ENCODE results near the gene CCDC85C. TPM values are rescaled to one million over a fixed set of nuclear protein-coding genes. Genes with fewer than 3 reads are reported as not detected.

Gene CCDC85C
- polyA plus RNA-seq, 1 of the 3 experiments (the other 2 are of a cell fraction) = 9.6 TPM

GRCh38 chr14:99637624-99638023 is 33.6 kb upstream of the CCDC85C start:
- ChIA-PET POLR2A (no interaction called here), CTCF (no interaction called here)
- H3K27me3 ChIP-seq (ENCODE audit: insufficient read depth) = no peaks in the 10 kb centered on the region
- H3K4me1 ChIP-seq (ENCODE audit: control insufficient read depth in 1 of 2, insufficient read depth in 2 of 2, low read depth in 1 of 2, low read length in 1 of 2) = peaks cover 0 to 8% of the 10 kb centered on the region in 2 experiments; a peak in 1 of 4 replicates
- 66% methylated on average over 7 of the region's 7 CpGs for WGBS (ENCODE audit: low lambda C conversion rate)
- H3F3A ChIP-seq (replicated peaks; ENCODE audit: insufficient read depth) = no peaks in the 10 kb centered on the region
- H3K9me2 ChIP-seq = no peaks in the 10 kb centered on the region
- H2AFZ ChIP-seq (ENCODE audit: low read depth) = no peak overlapping the region
- H3K9me3 ChIP-seq = no peaks in the 10 kb centered on the region
- DNase-seq = no peak
- H3K9ac ChIP-seq = no peak overlapping the region
- H3K4me2 ChIP-seq = no peak overlapping the region
- no peak overlapping the region for H3K27ac ChIP-seq (ENCODE audit: low read depth in 2 of 2, low read length in 1 of 2)
- H3K79me2 ChIP-seq (ENCODE audit: insufficient read depth) = no peaks in the 10 kb centered on the region
- TF ChIP-seq FOSL2 (IDR thresholded peaks at IDR 0.05; ENCODE audit: borderline replicate concordance, low read depth) (no peak), GATA2 (CRISPR knock-in tag; IDR thresholded peaks at IDR 0.05) (no peak), MXI1 (IDR thresholded peaks at IDR 0.05; ENCODE audit: low read depth, low read length) (no peak), POLR2AphosphoS5 (IDR thresholded peaks at IDR 0.05; ENCODE audit: low read depth, low read length) (no peak), JUND (IDR thresholded peaks at IDR 0.05) (no peak), ELF1 (IDR thresholded peaks at IDR 0.05) (no peak), RAD21 (IDR thresholded peaks at IDR 0.05; ENCODE audit: low read length) (no peak), CHD2 (IDR thresholded peaks at IDR 0.05; ENCODE audit: low read length, partially characterized antibody) (no peak), IRF3 (IDR thresholded peaks at IDR 0.05; ENCODE audit: low read depth, low read length) (no peak), RFX5 (IDR thresholded peaks at IDR 0.05; ENCODE audit: low read length) (no peak), ZBTB33 (IDR thresholded peaks at IDR 0.05; ENCODE audit: borderline replicate concordance, low read depth) (no peak), YY1 (IDR thresholded peaks at IDR 0.05; ENCODE audit: low read depth) (no peak), RXRA (IDR thresholded peaks at IDR 0.05; ENCODE audit: borderline replicate concordance, low read depth) (no peak), TEAD4 (IDR thresholded peaks at IDR 0.05; ENCODE audit: borderline replicate concordance, insufficient read depth) (no peak), FOXM1 (IDR thresholded peaks at IDR 0.05; ENCODE audit: low read depth) (no peak), TAF1 (IDR thresholded peaks at IDR 0.05; ENCODE audit: borderline replicate concordance, low read depth, low read length) (no peak), MEF2A (IDR thresholded peaks at IDR 0.05; ENCODE audit: borderline replicate concordance, low read depth) (no peak), PBX3 (IDR thresholded peaks at IDR 0.05) (no peak), EP300 (IDR thresholded peaks at IDR 0.05; ENCODE audit: borderline replicate concordance in 1 of 2, low read depth in 1 of 2, low read length in 1 of 2) (no peak)
- H3K36me3 ChIP-seq (replicated peaks in 1 of 2; ENCODE audit: control insufficient read depth in 1 of 2, insufficient read depth in 2 of 2, low read length in 1 of 2) = no peaks in the 10 kb centered on the region
- H3K4me3 ChIP-seq (ENCODE audit: low read depth in 2 of 2, low read length in 1 of 2) = no peak overlapping the region
- no peaks in the 10 kb centered on the region for H4K20me1 ChIP-seq (ENCODE audit: insufficient read depth)
